IMR-90 (cell line): Measurements from ENCODE around the gene SNAPC1.
"Not testable (repeated sequence)": the region's sequence is repeated elsewhere in the genome, so short reads cannot be mapped to it uniquely, and the experiment has no call there.

ENCODE experiments used
- BHLHE40 ChIP-seq: fragments of 150-350 bp; IDR thresholded peaks from 2 replicates; pipeline ENCODE4 v1.6.1; 2016; ENCODE audit warnings: mild to moderate bottlenecking, low read depth, low read length
- CTCF ChIP-seq: conservative IDR thresholded peaks from 2 replicates; pipeline ENCODE4 v1.5.1; 2012; ENCODE audit warnings: mild to moderate bottlenecking, low read depth, low read length, improper control_type of control experiment
- ELK1 ChIP-seq: fragments of 150-350 bp; IDR thresholded peaks from 2 replicates; pipeline ENCODE4 v1.6.1; 2016; ENCODE audit warnings: low read depth, mild to moderate bottlenecking, low read length, moderate library complexity, borderline replicate concordance
- FOS ChIP-seq: fragments of 150-350 bp; IDR thresholded peaks from 2 replicates; pipeline ENCODE4 v1.6.1; 2016; ENCODE audit warnings: low read depth, low read length
- MAFK ChIP-seq: IDR thresholded peaks from 2 replicates; pipeline ENCODE4 v1.6.1; 2012; ENCODE audit warnings: low read depth, low read length, improper control_type of control experiment
- MAZ ChIP-seq: IDR thresholded peaks from 2 replicates; pipeline ENCODE4 v1.6.1; 2012; ENCODE audit warnings: low read depth, mild to moderate bottlenecking, low read length, improper control_type of control experiment, moderate library complexity, borderline replicate concordance
- POLR2A ChIP-seq: IDR thresholded peaks from 2 replicates; pipeline ENCODE4 v1.6.1; 2012; ENCODE audit warnings: mild to moderate bottlenecking, low read depth, low read length
- RAD21 ChIP-seq: IDR thresholded peaks from 2 replicates; pipeline ENCODE4 v1.6.1; 2012; ENCODE audit warnings: low read length, improper control_type of control experiment
- RFX5 ChIP-seq: IDR thresholded peaks from 2 replicates; pipeline ENCODE4 v1.8.0; 2012; ENCODE audit warnings: low read depth, mild to moderate bottlenecking, low read length, moderate library complexity
- SMC3 ChIP-seq: fragments of 150-350 bp; IDR thresholded peaks from 2 replicates; pipeline ENCODE4 v1.6.1; 2016; ENCODE audit warnings: low read depth, mild to moderate bottlenecking, antibody characterized with exemption, low read length, moderate library complexity
- USF2 ChIP-seq: fragments of 150-350 bp; IDR thresholded peaks from 2 replicates; pipeline ENCODE4 v1.6.1; 2017; ENCODE audit warnings: mild to moderate bottlenecking, antibody characterized with exemption, low read length, low read depth

DNA sequence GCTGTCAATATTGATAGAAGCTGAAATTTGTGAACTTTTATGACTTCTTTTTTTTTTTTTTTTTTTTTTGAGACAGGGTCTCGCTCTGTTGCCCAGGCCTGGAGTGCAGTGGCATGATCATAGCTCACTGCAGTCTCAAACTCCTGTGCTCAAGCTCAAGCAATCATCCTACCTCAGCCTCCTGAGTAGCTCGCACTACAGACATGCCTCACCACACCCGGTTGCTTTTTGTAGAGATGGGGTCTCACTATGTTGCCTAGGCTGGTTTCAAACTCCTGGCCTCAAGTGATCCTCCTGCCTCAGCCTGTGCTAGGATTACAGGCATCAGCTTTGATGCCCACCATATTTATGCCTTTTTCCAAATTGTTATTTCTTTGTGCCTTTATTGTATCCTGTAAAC, 15.9 kb upstream of the SNAPC1 start:
- TF ChIP-seq USF2, RAD21, CTCF, RFX5, POLR2A, MAFK, MAZ, ELK1, BHLHE40, SMC3, FOS: not testable (repeated sequence)
